SK-N-SH treated with all-trans-retinoic acid at 6 μM for 48 hours (cell line): ENCODE data around the gene SHLD3.

Experiments used
- ATAC-seq: fragments of 200-7000 bp; cut with Tn5 transposase; 3 replicates; pipeline ENCODE4 v1.9.1; 2020; ENCODE audit warnings: mild to moderate bottlenecking, moderate library complexity
- BACH2 ChIP-seq: fragments of 250-450 bp; sonication (Bioruptor Pico); IDR thresholded peaks from 2 replicates; pipeline ENCODE4 v1.9.0; 2021; ENCODE audit warnings: mild to moderate bottlenecking, borderline replicate concordance
- CREB5 ChIP-seq: fragments of 250-450 bp; sonication (Bioruptor Pico); IDR thresholded peaks from 2 replicates; pipeline ENCODE4 v1.5.1; 2020; ENCODE audit warnings: low read depth, mild to moderate bottlenecking, moderate library complexity
- CSDC2 ChIP-seq: fragments of 250-450 bp; sonication (Bioruptor Pico); IDR thresholded peaks from 2 replicates; pipeline ENCODE4 v1.5.0; 2020; ENCODE audit warnings: mild to moderate bottlenecking, moderate library complexity
- ESRRG ChIP-seq: fragments of 250-450 bp; sonication (Bioruptor Pico); IDR thresholded peaks from 2 replicates; pipeline ENCODE4 v1.6.1; 2021; ENCODE audit warnings: mild to moderate bottlenecking
- GLIS3 ChIP-seq: fragments of 250-450 bp; sonication (Bioruptor Pico); IDR thresholded peaks from 2 replicates; pipeline ENCODE4 v1.5.0; 2020; ENCODE audit warnings: mild to moderate bottlenecking, moderate library complexity
- ISL1 ChIP-seq: fragments of 250-450 bp; sonication (Bioruptor Pico); IDR thresholded peaks from 2 replicates; pipeline ENCODE4 v2.1.2; 2022; ENCODE audit warnings: mild to moderate bottlenecking, moderate library complexity
- OSR1 ChIP-seq: fragments of 250-450 bp; sonication (Bioruptor Pico); IDR thresholded peaks from 2 replicates; pipeline ENCODE4 v1.8.0; 2022; ENCODE audit warnings: moderate library complexity, mild to moderate bottlenecking, inconsistent platforms
- PATZ1 ChIP-seq: fragments of 250-450 bp; sonication (Bioruptor Pico); IDR thresholded peaks from 2 replicates; pipeline ENCODE4 v1.8.0; 2020; ENCODE audit warnings: mild to moderate bottlenecking, moderate library complexity, borderline replicate concordance
- PPARA ChIP-seq: fragments of 250-450 bp; sonication (Bioruptor Pico); IDR thresholded peaks from 2 replicates; pipeline ENCODE4 v1.5.0; 2020; ENCODE audit warnings: mild to moderate bottlenecking, borderline replicate concordance
- RARB ChIP-seq: fragments of 250-450 bp; sonication (Bioruptor Pico); IDR thresholded peaks from 2 replicates; pipeline ENCODE4 v1.8.0; 2021; ENCODE audit warnings: mild to moderate bottlenecking, moderate library complexity
- TCF4 ChIP-seq: fragments of 250-450 bp; sonication (Bioruptor Pico); IDR thresholded peaks from 2 replicates; pipeline ENCODE4 v1.8.0; 2021; ENCODE audit warnings: mild to moderate bottlenecking, moderate library complexity, borderline replicate concordance
- TOX ChIP-seq: fragments of 250-450 bp; sonication (Bioruptor Pico); IDR thresholded peaks from 2 replicates; pipeline ENCODE4 v1.8.0; 2021; ENCODE audit warnings: mild to moderate bottlenecking, moderate library complexity, borderline replicate concordance
- ZC3H10 ChIP-seq: fragments of 250-450 bp; sonication (Bioruptor Pico); IDR thresholded peaks from 2 replicates; pipeline ENCODE4 v1.5.1; 2021; ENCODE audit warnings: mild to moderate bottlenecking, moderate library complexity
- ZFP3 ChIP-seq: fragments of 250-450 bp; sonication (Bioruptor Pico); IDR thresholded peaks from 2 replicates; pipeline ENCODE4 v1.5.0; 2020; ENCODE audit warnings: mild to moderate bottlenecking, moderate library complexity
- ZFP30 ChIP-seq: fragments of 450-650 bp; formaldehyde crosslinking; IDR thresholded peaks from 2 replicates; pipeline ENCODE4 v1.5.0; 2022; ENCODE audit warnings: mild to moderate bottlenecking, moderate library complexity
- ZNF565 ChIP-seq: fragments of 450-650 bp; formaldehyde crosslinking; conservative IDR thresholded peaks from 2 replicates; pipeline ENCODE4 v1.5.0; 2020; ENCODE audit warnings: low read depth, mild to moderate bottlenecking, moderate library complexity
- ZNF70 ChIP-seq: fragments of 450-650 bp; formaldehyde crosslinking; IDR thresholded peaks from 2 replicates; pipeline ENCODE4 v1.5.0; 2020; ENCODE audit warnings: mild to moderate bottlenecking, moderate library complexity
- TF ChIP-seq, protein P1 (sequence below): fragments of 250-450 bp; sonication (Bioruptor Pico); IDR thresholded peaks from 2 replicates; pipeline ENCODE4 v1.5.1; 2021; ENCODE audit warnings: mild to moderate bottlenecking, moderate library complexity
- TF ChIP-seq, protein P2 (sequence below): fragments of 250-450 bp; sonication (Bioruptor Pico); IDR thresholded peaks from 2 replicates; pipeline ENCODE4 v1.5.0; 2020; ENCODE audit warnings: mild to moderate bottlenecking, moderate library complexity
- TF ChIP-seq, protein P3 (sequence below): fragments of 250-450 bp; sonication (Bioruptor Pico); IDR thresholded peaks from 2 replicates; pipeline ENCODE4 v1.8.0; 2021; ENCODE audit warnings: low read depth, mild to moderate bottlenecking, moderate library complexity, borderline replicate concordance

Gene SHLD3

DNA sequence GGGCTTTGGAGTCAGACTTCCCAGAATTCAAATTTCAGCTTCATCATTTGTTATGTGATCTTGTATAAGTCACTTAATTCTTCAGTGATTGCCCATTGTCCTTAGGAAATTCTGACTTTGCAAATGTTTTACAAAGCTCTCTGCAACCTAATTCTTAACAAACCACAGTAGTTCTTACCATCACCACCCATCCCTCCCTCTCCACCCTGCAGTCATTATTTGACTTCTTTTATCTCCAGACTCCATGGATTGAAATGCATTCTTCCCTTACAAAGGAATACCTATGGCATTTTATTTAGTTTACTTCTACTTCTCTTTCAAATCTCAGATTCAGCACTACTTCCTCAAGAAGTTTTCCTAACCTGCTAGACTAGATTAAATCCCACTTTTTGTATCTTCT, 23.1 kb downstream of the SHLD3 start:
- ATAC-seq, result no peak
- TF ChIP-seq OSR1 (CRISPR knock-in tag), result no peak
- TF ChIP-seq CREB5 (CRISPR knock-in tag), result no peak
- TF ChIP-seq GLIS3 (CRISPR knock-in tag), result no peak
- TF ChIP-seq TCF4 (CRISPR knock-in tag), result no peak
- TF ChIP-seq, protein P1, sequence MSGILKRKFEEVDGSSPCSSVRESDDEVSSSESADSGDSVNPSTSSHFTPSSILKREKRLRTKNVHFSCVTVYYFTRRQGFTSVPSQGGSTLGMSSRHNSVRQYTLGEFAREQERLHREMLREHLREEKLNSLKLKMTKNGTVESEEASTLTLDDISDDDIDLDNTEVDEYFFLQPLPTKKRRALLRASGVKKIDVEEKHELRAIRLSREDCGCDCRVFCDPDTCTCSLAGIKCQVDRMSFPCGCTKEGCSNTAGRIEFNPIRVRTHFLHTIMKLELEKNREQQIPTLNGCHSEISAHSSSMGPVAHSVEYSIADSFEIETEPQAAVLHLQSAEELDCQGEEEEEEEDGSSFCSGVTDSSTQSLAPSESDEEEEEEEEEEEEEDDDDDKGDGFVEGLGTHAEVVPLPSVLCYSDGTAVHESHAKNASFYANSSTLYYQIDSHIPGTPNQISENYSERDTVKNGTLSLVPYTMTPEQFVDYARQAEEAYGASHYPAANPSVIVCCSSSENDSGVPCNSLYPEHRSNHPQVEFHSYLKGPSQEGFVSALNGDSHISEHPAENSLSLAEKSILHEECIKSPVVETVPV (CRISPR knock-in tag), result no peak
- TF ChIP-seq ZFP30 (CRISPR knock-in tag), result no peak
- TF ChIP-seq ZNF565, result no peak
- no peak for TF ChIP-seq BACH2 (CRISPR knock-in tag)
- no peak for TF ChIP-seq PPARA (CRISPR knock-in tag)
- no peak for TF ChIP-seq CSDC2 (CRISPR knock-in tag)

DNA sequence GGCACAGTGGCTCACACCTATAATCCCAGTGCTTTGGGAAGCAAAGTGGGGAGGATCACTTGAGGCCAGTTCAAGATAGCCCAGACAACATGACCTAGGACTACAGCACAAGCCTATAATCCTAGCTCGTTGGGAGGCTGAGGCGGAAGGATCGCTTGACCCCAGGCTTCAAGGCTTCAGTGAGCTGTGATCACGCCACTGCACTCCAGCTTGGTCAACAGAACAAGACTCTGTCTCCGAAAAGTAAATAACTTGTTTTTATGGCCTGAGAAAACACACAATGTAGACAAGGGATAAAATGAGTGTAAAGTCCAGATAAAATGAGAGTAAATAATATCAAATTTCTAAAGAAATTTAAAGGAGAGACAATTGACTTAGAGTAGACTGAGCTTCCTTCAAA, 26.3 kb downstream of the SHLD3 start:
- TF ChIP-seq PATZ1 (CRISPR knock-in tag) (no peak), ZC3H10 (CRISPR knock-in tag) (no peak), GLIS3 (CRISPR knock-in tag) (no peak), BACH2 (CRISPR knock-in tag) (no peak), TCF4 (CRISPR knock-in tag) (no peak), TOX (CRISPR knock-in tag) (no peak), ZNF70 (no peak), OSR1 (CRISPR knock-in tag) (no peak), RARB (no peak)
- TF ChIP-seq, protein P2, sequence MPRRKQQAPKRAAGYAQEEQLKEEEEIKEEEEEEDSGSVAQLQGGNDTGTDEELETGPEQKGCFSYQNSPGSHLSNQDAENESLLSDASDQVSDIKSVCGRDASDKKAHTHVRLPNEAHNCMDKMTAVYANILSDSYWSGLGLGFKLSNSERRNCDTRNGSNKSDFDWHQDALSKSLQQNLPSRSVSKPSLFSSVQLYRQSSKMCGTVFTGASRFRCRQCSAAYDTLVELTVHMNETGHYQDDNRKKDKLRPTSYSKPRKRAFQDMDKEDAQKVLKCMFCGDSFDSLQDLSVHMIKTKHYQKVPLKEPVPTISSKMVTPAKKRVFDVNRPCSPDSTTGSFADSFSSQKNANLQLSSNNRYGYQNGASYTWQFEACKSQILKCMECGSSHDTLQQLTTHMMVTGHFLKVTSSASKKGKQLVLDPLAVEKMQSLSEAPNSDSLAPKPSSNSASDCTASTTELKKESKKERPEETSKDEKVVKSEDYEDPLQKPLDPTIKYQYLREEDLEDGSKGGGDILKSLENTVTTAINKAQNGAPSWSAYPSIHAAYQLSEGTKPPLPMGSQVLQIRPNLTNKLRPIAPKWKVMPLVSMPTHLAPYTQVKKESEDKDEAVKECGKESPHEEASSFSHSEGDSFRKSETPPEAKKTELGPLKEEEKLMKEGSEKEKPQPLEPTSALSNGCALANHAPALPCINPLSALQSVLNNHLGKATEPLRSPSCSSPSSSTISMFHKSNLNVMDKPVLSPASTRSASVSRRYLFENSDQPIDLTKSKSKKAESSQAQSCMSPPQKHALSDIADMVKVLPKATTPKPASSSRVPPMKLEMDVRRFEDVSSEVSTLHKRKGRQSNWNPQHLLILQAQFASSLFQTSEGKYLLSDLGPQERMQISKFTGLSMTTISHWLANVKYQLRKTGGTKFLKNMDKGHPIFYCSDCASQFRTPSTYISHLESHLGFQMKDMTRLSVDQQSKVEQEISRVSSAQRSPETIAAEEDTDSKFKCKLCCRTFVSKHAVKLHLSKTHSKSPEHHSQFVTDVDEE (CRISPR knock-in tag), result no peak
- no peak for ATAC-seq

- TF ChIP-seq BACH2 (CRISPR knock-in tag), result no peak
- TF ChIP-seq TOX (CRISPR knock-in tag), result no peak
- TF ChIP-seq ISL1 (CRISPR knock-in tag), result no peak
- no peak for TF ChIP-seq CREB5 (CRISPR knock-in tag)
- TF ChIP-seq, protein P3, sequence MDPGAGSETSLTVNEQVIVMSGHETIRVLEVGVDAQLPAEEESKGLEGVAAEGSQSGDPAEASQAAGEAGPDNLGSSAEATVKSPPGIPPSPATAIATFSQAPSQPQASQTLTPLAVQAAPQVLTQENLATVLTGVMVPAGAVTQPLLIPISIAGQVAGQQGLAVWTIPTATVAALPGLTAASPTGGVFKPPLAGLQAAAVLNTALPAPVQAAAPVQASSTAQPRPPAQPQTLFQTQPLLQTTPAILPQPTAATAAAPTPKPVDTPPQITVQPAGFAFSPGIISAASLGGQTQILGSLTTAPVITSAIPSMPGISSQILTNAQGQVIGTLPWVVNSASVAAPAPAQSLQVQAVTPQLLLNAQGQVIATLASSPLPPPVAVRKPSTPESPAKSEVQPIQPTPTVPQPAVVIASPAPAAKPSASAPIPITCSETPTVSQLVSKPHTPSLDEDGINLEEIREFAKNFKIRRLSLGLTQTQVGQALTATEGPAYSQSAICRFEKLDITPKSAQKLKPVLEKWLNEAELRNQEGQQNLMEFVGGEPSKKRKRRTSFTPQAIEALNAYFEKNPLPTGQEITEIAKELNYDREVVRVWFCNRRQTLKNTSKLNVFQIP (CRISPR knock-in tag), result no peak
- TF ChIP-seq OSR1 (CRISPR knock-in tag), result no peak
- no peak for TF ChIP-seq CSDC2 (CRISPR knock-in tag)
- no peak for TF ChIP-seq ZFP30 (CRISPR knock-in tag)
- no peak for TF ChIP-seq GLIS3 (CRISPR knock-in tag)
- no peak for TF ChIP-seq ZFP3
- no peak for TF ChIP-seq ESRRG
- no peak for ATAC-seq
Observed at GRCh38 chr5:65654713-65655112, 29.9 kb downstream of the SHLD3 start.
